GM21619 (cell line): Measurements from ENCODE around the gene MRPL55.
A peak's percentile ranks its signal among the peaks of the same experiment; 100 is the strongest.

Source experiments
- ATAC-seq: cut with Tn5 transposase; IDR thresholded peaks from one replicate; pipeline ENCODE4 v1.9.1; 2021; ENCODE audit not compliant: unreplicated experiment

The MRPL55 gene

GRCh38 chr1:228109073-228109961, at the start of gene MRPL55:
TSS of gene MRPL55 (minus strand) at chr1:228109299. CDS start at chr1:228108260, 1,039 bp downstream.
- peak; percentile 90 for ATAC-seq

GRCh38 chr1:228158151-228159007, 49.3 kb upstream of the MRPL55 start:
- no peak for ATAC-seq

- no peak for ATAC-seq
These were observed 48.6 kb upstream of the MRPL55 start for GRCh38 chr1:228157729-228158126.

- no peak for ATAC-seq
These were observed 48.0 kb upstream of the MRPL55 start for GRCh38 chr1:228156941-228157728.

GRCh38 chr1:228156515-228156881, 47.4 kb upstream of the MRPL55 start:
- no peak for ATAC-seq

GRCh38 chr1:228155596-228156514, 46.8 kb upstream of the MRPL55 start:
- no peak for ATAC-seq

- no peak for ATAC-seq
These were observed 45.8 kb upstream of the MRPL55 start for GRCh38 chr1:228154670-228155571.

- no peak for ATAC-seq
These were observed 45.0 kb upstream of the MRPL55 start for GRCh38 chr1:228154021-228154669.

GRCh38 chr1:228152918-228153258, 43.8 kb upstream of the MRPL55 start:
- ATAC-seq, result no peak

- no peak for ATAC-seq
These were observed 43.2 kb upstream of the MRPL55 start for GRCh38 chr1:228152097-228152917.

- ATAC-seq, result no peak
These were observed 42.3 kb upstream of the MRPL55 start for GRCh38 chr1:228151180-228151925.

GRCh38 chr1:228150461-228151179, 41.5 kb upstream of the MRPL55 start:
- no peak for ATAC-seq

- no peak for ATAC-seq
These were observed 41.0 kb upstream of the MRPL55 start for GRCh38 chr1:228150120-228150460.

- ATAC-seq, result no peak
These were observed 40.5 kb upstream of the MRPL55 start, which contains the start of gene GJC2 for GRCh38 chr1:228149406-228150119. TSS of gene GJC2 (plus strand) at chr1:228149930. CDS start at chr1:228157759, 7,829 bp downstream.

- ATAC-seq, result no peak
These were observed 39.9 kb upstream of the MRPL55 start for GRCh38 chr1:228148935-228149405.
